NCI-H2196 treated with DMSO at 0.1 percent for 48 hours (cell line): ENCODE data around the gene APC.

Source experiments
- DNase-seq: peaks from one replicate; lab custom pipeline; 2025; ENCODE audit not compliant: unreplicated experiment; lab: John Stamatoyannopoulos, UW

The APC gene

GRCh38 chr5:112776301-112776856 is 38.7 kb downstream of the APC start:
- no peak for DNase-seq

GRCh38 chr5:112779531-112779930 is 41.8 kb downstream of the APC start:
- DNase-seq = no peak

- DNase-seq = no peak
Observed at GRCh38 chr5:112784726-112785125, 47.0 kb downstream of the APC start.

GRCh38 chr5:112787261-112787660 is 49.6 kb downstream of the APC start:
- no peak for DNase-seq

GRCh38 chr5:112787896-112788295 is 50.2 kb downstream of the APC start:
- DNase-seq = no peak

- DNase-seq = no peak
Observed at GRCh38 chr5:112793201-112793600, 55.5 kb downstream of the APC start.

- DNase-seq = no peak
Observed at GRCh38 chr5:112794410-112794809, 56.7 kb downstream of the APC start.

- DNase-seq = no peak
Observed at GRCh38 chr5:112795342-112795741, 57.7 kb downstream of the APC start.

GRCh38 chr5:112795944-112796678 is 58.4 kb downstream of the APC start:
- no peak for DNase-seq

- no peak for DNase-seq
Observed at GRCh38 chr5:112799661-112800060, 62.0 kb downstream of the APC start.

GRCh38 chr5:112800891-112801290 is 63.2 kb downstream of the APC start:
- no peak for DNase-seq

GRCh38 chr5:112811023-112811422 is 73.3 kb downstream of the APC start:
- DNase-seq = no peak

GRCh38 chr5:112812549-112812948 is 74.9 kb downstream of the APC start:
- DNase-seq = no peak

GRCh38 chr5:112820246-112820645 is 82.6 kb downstream of the APC start:
- DNase-seq = no peak

GRCh38 chr5:112822456-112822855 is 84.8 kb downstream of the APC start:
- DNase-seq = no peak

- no peak for DNase-seq
Observed at GRCh38 chr5:112823181-112823580, 85.5 kb downstream of the APC start.

- no peak for DNase-seq
Observed at GRCh38 chr5:112823656-112824055, 86.0 kb downstream of the APC start.

- DNase-seq = no peak
Observed at GRCh38 chr5:112824197-112824596, 86.5 kb downstream of the APC start.

- DNase-seq = no peak
Observed at GRCh38 chr5:112830378-112830777, 92.7 kb downstream of the APC start.

- no peak for DNase-seq
Observed at GRCh38 chr5:112833971-112834370, 96.3 kb downstream of the APC start.

GRCh38 chr5:112844489-112844888 is 106.8 kb downstream of the APC start:
- no peak for DNase-seq

- DNase-seq = no peak
Observed at GRCh38 chr5:112846556-112846955, 108.9 kb downstream of the APC start.

GRCh38 chr5:112847306-112847705 is 109.6 kb downstream of the APC start:
- no peak for DNase-seq
